GM19099 (cell line): Measurements from ENCODE around the gene KLC4.

Experiments used
- POLR2A ChIP-seq: IDR thresholded peaks from 3 replicates; pipeline ENCODE4 v1.6.1; 2011; ENCODE audit warnings: low read depth; ENCODE audit not compliant: insufficient read length; ENCODE audit errors: extremely low read depth

Gene KLC4

GRCh38 chr6:43059168-43060033, at the start of gene KLC4, which contains the start of gene MRPL2:
Gene KLC4, plus strand, starts transcription at chr6:43059631. Its CDS starts 1,705 bp downstream, at chr6:43061336.
Gene MRPL2, minus strand, starts transcription at chr6:43059434. Its CDS starts 53 bp downstream, at chr6:43059381.
- TF ChIP-seq POLR2A: peak; percentile 93

- TF ChIP-seq POLR2A: no peak
Observed at GRCh38 chr6:43011207-43011606, 48.2 kb upstream of the KLC4 start.

- TF ChIP-seq POLR2A: no peak
Observed at GRCh38 chr6:43012364-43012763, 47.1 kb upstream of the KLC4 start.

GRCh38 chr6:43013097-43013842, 46.2 kb upstream of the KLC4 start:
- TF ChIP-seq POLR2A: no peak

- peak; percentile 69 for TF ChIP-seq POLR2A
Observed at GRCh38 chr6:43013843-43014433, 45.5 kb upstream of the KLC4 start, which contains the start of the genes KLHDC3 and MEA1. Gene KLHDC3, plus strand, starts transcription at chr6:43014249. Its CDS starts 2,944 bp downstream, at chr6:43017193. Gene MEA1, minus strand, starts transcription at chr6:43013946. Its CDS starts 133 bp downstream, at chr6:43013813.

GRCh38 chr6:43014434-43014909, 45.0 kb upstream of the KLC4 start:
- no peak for TF ChIP-seq POLR2A

GRCh38 chr6:43016176-43016942, 43.1 kb upstream of the KLC4 start:
- TF ChIP-seq POLR2A: no peak

GRCh38 chr6:43016943-43017334, 42.5 kb upstream of the KLC4 start:
- TF ChIP-seq POLR2A: no peak

- TF ChIP-seq POLR2A: no peak
Observed at GRCh38 chr6:43019152-43019551, 40.3 kb upstream of the KLC4 start.

GRCh38 chr6:43020052-43020705, 39.3 kb upstream of the KLC4 start:
- no peak for TF ChIP-seq POLR2A

GRCh38 chr6:43020847-43021246, 38.6 kb upstream of the KLC4 start:
- TF ChIP-seq POLR2A: no peak

GRCh38 chr6:43021270-43022047, 38.0 kb upstream of the KLC4 start, which contains the start of gene RRP36:
Gene RRP36, plus strand, starts transcription at chr6:43021623. Its CDS starts 32 bp downstream, at chr6:43021655.
- TF ChIP-seq POLR2A: peak; percentile 78

GRCh38 chr6:43024436-43024835, 35.0 kb upstream of the KLC4 start:
- TF ChIP-seq POLR2A: no peak

GRCh38 chr6:43026365-43026764, 33.1 kb upstream of the KLC4 start:
- no peak for TF ChIP-seq POLR2A

GRCh38 chr6:43029120-43029519, 30.3 kb upstream of the KLC4 start:
- TF ChIP-seq POLR2A: no peak
